Measurements from ENCODE around the gene ABLIM3. TPM values are rescaled to one million over a fixed set of nuclear protein-coding genes. Genes with fewer than 3 reads are reported as not detected.

Gene ABLIM3
- total and polyA plus RNA-seq, 2 experiments from 2014 or later = 0.19 to 2.2 TPM

Other genes with a start within 250 kb of the ABLIM3 start
- 0.04 and 0.17 TPM in 2 replicates for gene SH3TC2, start 78.4 kb upstream of the ABLIM3 start, total RNA-seq (2014; rRNA removed; shearing (Covaris generic))
- 0.10 TPM in 1 of 2 replicates, not detected in the other for gene SH3TC2, start 78.4 kb upstream of the ABLIM3 start, polyA plus RNA-seq (2016; fragmentation: Nextera tagmentation; extraction: Ambion mirVana)
- gene AFAP1L1, start 130.4 kb downstream of the ABLIM3 start, total RNA-seq (2014; rRNA removed; shearing (Covaris generic)) = 4.7 and 5.7 TPM in 2 replicates
- gene AFAP1L1, start 130.4 kb downstream of the ABLIM3 start, polyA plus RNA-seq (2016; fragmentation: Nextera tagmentation; extraction: Ambion mirVana) = 2.8 and 3.2 TPM in 2 replicates
- 58.8 and 62.2 TPM in 2 replicates for gene GRPEL2, start 204.0 kb downstream of the ABLIM3 start, total RNA-seq (2014; rRNA removed; shearing (Covaris generic))
- gene GRPEL2, start 204.0 kb downstream of the ABLIM3 start, polyA plus RNA-seq (2016; fragmentation: Nextera tagmentation; extraction: Ambion mirVana) = 15.5 and 20.2 TPM in 2 replicates
- gene PCYOX1L, start 216.6 kb downstream of the ABLIM3 start, total RNA-seq (2014; rRNA removed; shearing (Covaris generic)) = 10.6 and 14.7 TPM in 2 replicates
- 5.9 and 6.7 TPM in 2 replicates for gene PCYOX1L, start 216.6 kb downstream of the ABLIM3 start, polyA plus RNA-seq (2016; fragmentation: Nextera tagmentation; extraction: Ambion mirVana)
- gene IL17B, start 237.8 kb downstream of the ABLIM3 start, total RNA-seq (2014; rRNA removed; shearing (Covaris generic)) = not detected in 2 replicates
- gene IL17B, start 237.8 kb downstream of the ABLIM3 start, polyA plus RNA-seq (2016; fragmentation: Nextera tagmentation; extraction: Ambion mirVana) = not detected in 2 replicates

Measured in GM23338 (cell line).